HS-27A (cell line): ENCODE results near the gene TMEM182.

Source experiments
- DNase-seq: peaks from one replicate; pipeline ENCODE4 v3.0.0-alpha.2; 2012; ENCODE audit warnings: low read depth, missing footprints

TMEM182 gene

GRCh38 chr2:102801858-102802699, 40.2 kb downstream of the TMEM182 start:
- DNase-seq, result no peak

- DNase-seq, result no peak
Observed at GRCh38 chr2:102803041-102803896, 41.4 kb downstream of the TMEM182 start.

- DNase-seq, result no peak
Observed at GRCh38 chr2:102803897-102804217, 42.0 kb downstream of the TMEM182 start.

- DNase-seq, result no peak
Observed at GRCh38 chr2:102806250-102806837, 44.5 kb downstream of the TMEM182 start.

GRCh38 chr2:102809291-102810189, 47.7 kb downstream of the TMEM182 start:
- no peak for DNase-seq

GRCh38 chr2:102815285-102815684, 53.5 kb downstream of the TMEM182 start:
- DNase-seq, result no peak

GRCh38 chr2:102826904-102827303, 65.1 kb downstream of the TMEM182 start:
- DNase-seq, result no peak

GRCh38 chr2:102832789-102833188, 71.0 kb downstream of the TMEM182 start:
- no peak for DNase-seq

GRCh38 chr2:102834523-102835273, 72.9 kb downstream of the TMEM182 start:
- no peak for DNase-seq

- no peak for DNase-seq
Observed at GRCh38 chr2:102837626-102838198, 75.9 kb downstream of the TMEM182 start.

GRCh38 chr2:102839668-102840388, 78.0 kb downstream of the TMEM182 start:
- DNase-seq, result peak; percentile 22

- DNase-seq, result no peak
Observed at GRCh38 chr2:102841107-102841840, 79.4 kb downstream of the TMEM182 start.

GRCh38 chr2:102843764-102844443, 82.1 kb downstream of the TMEM182 start:
- DNase-seq, result no peak

GRCh38 chr2:102844911-102845310, 83.1 kb downstream of the TMEM182 start:
- no peak for DNase-seq

GRCh38 chr2:102848366-102848839, 86.6 kb downstream of the TMEM182 start:
- DNase-seq, result no peak

GRCh38 chr2:102850888-102851287, 89.1 kb downstream of the TMEM182 start:
- no peak for DNase-seq

- DNase-seq, result no peak
Observed at GRCh38 chr2:102852867-102853266, 91.0 kb downstream of the TMEM182 start.
